Sigmoid colon (tissue), 7 donors: ENCODE data around the gene UVRAG. TPM values are rescaled to one million over a fixed set of nuclear protein-coding genes. Genes with fewer than 3 reads are reported as not detected.

Experiments used
- DNase-seq: peaks from one replicate; pipeline ENCODE4 v3.0.0-alpha.2; 2019
- H3K27ac ChIP-seq, 4 donors: fragments of 200-600 bp; sonication (generic); one replicate each; pipeline ENCODE4 v1.5.1; 2016 to 2019; ENCODE audit warnings: mild to moderate bottlenecking in 1 of 4
- H3K27me3 ChIP-seq, 3 donors: fragments of 200-600 bp; sonication (generic); one replicate each; pipeline ENCODE4 v1.5.1; 2019; ENCODE audit warnings: mild to moderate bottlenecking in 1 of 3
- H3K36me3 ChIP-seq, 4 donors: fragments of 200-600 bp; sonication (generic); one replicate each; pipeline ENCODE4 v1.5.1; 2016 to 2019
- H3K4me1 ChIP-seq, 4 donors: fragments of 200-600 bp; sonication (generic); one replicate each; pipeline ENCODE4 v1.5.1; 2017 to 2019
- H3K4me3 ChIP-seq, 4 donors: fragments of 200-600 bp; sonication (generic); one replicate each; pipeline ENCODE4 v1.5.1; 2017 to 2019; ENCODE audit warnings: mild to moderate bottlenecking in 2 of 4, moderate library complexity in 1 of 4
- H3K9me3 ChIP-seq, 4 donors: fragments of 200-600 bp in 3 of 4; sonication (generic) in 3 of 4; one replicate each; pipeline versions ENCODE4 v1.5.1 to v1.6.1; 2013 to 2019
- EP300 ChIP-seq, 4 donors: sonication (generic); formaldehyde crosslinking; IDR thresholded peaks; one replicate each; pipeline ENCODE4 v1.6.1; 2017; ENCODE audit warnings: antibody characterized with exemption in 4 of 4
- POLR2A ChIP-seq, 2 donors: fragments of 450-650 bp; IDR thresholded peaks; one replicate each; pipeline ENCODE4 v1.6.1; 2016; ENCODE audit warnings: antibody characterized with exemption in 2 of 2, mild to moderate bottlenecking in 2 of 2, moderate library complexity in 2 of 2
- POLR2AphosphoS5 ChIP-seq, 4 donors: sonication (generic); formaldehyde crosslinking; IDR thresholded peaks; one replicate each; pipeline ENCODE4 v1.6.1; 2017; ENCODE audit warnings: antibody characterized with exemption in 4 of 4
- WGBS, 2 donors: extraction: QIAGEN DNeasy Blood & Tissue Kit; methylation state at CpG; one replicate each; pipeline ENCODE4 v1.1.7; 2013; 5-methylcytosine and 5-hydroxymethylcytosine counted together
- intact Hi-C: fragments of 100-400 bp; cut with DNase I; formaldehyde crosslinking; loops from one replicate; pipeline ENCODE4 v1.15.1; 2023
- polyA plus RNA-seq, 3 donors: library from polyadenylated mRNA; stranded (reverse); fragments of 200-250 nt; gene quantifications; one replicate each; pipeline ENCODE4 v1.2.3, GENCODE V29; 2013
- total RNA-seq, 4 donors: library from RNA; depleted of rRNA; stranded (reverse); fragments of >200 nt; gene quantifications; one replicate each; pipeline ENCODE4 v1.1.0, GENCODE V29; 2016
- TF ChIP-seq, protein P1 (sequence below), 4 experiments: fragments of 450-650 bp in 3 of 4; fragments of 200-600 bp in 1 of 4; IDR thresholded peaks; one replicate each; pipeline ENCODE4 v1.5.1; 2016 to 2019; ENCODE audit warnings: antibody characterized with exemption in 4 of 4, mild to moderate bottlenecking in 3 of 4, moderate library complexity in 2 of 4
- donor health status: healthy with polysubstance abuse.
- donor health status: Bipolar disorder and iron deficiency.
- donor health status: healthy.

Gene UVRAG
- total and polyA plus RNA-seq, 7 donors, result 4.9 to 43.2 (median 29.3) TPM

DNA sequence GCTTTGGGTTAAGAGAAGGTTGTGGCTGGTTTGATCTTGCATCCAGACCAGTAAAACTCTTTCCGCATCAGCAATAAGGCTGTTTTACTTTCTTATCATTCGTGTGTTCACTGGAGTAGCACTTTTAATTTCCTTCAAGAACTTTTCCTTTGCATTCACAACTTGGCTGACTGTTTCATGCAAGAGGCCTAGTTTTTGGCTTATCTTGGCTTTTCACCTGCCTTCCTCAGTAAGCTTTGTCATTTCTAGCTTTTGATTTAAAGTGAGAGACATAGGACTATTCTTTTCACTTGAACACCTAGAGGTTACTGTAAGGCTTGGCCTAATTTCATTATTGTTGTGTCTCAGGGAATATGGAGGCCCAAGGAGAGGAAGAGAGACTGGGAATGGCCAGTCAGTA is 144.5 kb downstream of the UVRAG start:
- H3K4me3 ChIP-seq, result no peak overlapping the region
- no peak for DNase-seq
- H3K27me3 ChIP-seq, result no peaks in the 10 kb centered on the region
- TF ChIP-seq, protein P1, sequence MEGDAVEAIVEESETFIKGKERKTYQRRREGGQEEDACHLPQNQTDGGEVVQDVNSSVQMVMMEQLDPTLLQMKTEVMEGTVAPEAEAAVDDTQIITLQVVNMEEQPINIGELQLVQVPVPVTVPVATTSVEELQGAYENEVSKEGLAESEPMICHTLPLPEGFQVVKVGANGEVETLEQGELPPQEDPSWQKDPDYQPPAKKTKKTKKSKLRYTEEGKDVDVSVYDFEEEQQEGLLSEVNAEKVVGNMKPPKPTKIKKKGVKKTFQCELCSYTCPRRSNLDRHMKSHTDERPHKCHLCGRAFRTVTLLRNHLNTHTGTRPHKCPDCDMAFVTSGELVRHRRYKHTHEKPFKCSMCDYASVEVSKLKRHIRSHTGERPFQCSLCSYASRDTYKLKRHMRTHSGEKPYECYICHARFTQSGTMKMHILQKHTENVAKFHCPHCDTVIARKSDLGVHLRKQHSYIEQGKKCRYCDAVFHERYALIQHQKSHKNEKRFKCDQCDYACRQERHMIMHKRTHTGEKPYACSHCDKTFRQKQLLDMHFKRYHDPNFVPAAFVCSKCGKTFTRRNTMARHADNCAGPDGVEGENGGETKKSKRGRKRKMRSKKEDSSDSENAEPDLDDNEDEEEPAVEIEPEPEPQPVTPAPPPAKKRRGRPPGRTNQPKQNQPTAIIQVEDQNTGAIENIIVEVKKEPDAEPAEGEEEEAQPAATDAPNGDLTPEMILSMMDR (IDR thresholded peaks at IDR 0.05), result no peak
- H3K4me1 ChIP-seq, result peaks cover 0 to 12% (median 5%) of the 10 kb centered on the region in 4 donors
- no peaks in the 10 kb centered on the region for H3K9me3 ChIP-seq
- no peak overlapping the region for H3K27ac ChIP-seq
- intact Hi-C loops, result no loop called here
- peaks cover 0 to 5% (median 0%) of the 10 kb centered on the region in 4 donors for H3K36me3 ChIP-seq
- 75 to 93% methylated on average over 2 of the region's 2 CpGs for WGBS, 2 donors

DNA sequence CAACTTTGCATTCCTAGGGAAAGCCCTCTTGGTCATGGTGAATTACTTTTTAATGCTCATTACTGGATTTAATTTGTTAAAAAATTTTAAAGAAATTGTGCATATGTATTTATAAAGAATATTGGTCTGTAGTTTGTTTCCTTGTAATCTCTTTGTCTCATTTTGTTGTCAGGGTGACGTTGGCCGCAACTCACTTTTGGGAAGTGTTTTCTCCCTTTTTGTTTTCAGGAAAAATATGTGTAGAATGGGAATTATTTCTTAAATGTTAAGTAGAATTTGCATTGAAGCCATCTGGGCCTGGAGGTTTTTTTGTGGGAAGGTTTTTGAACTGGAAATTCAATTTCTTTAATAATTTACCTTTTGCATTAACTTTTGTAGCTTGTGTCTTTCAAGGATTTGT is 149.1 kb downstream of the UVRAG start:
- TF ChIP-seq POLR2A (IDR thresholded peaks at IDR 0.05) (no peak), POLR2AphosphoS5 (IDR thresholded peaks at IDR 0.05) (no peak), EP300 (IDR thresholded peaks at IDR 0.05) (no peak)
- TF ChIP-seq, protein P1 (IDR thresholded peaks at IDR 0.05), result no peak
- no peak overlapping the region for H3K27ac ChIP-seq

DNA sequence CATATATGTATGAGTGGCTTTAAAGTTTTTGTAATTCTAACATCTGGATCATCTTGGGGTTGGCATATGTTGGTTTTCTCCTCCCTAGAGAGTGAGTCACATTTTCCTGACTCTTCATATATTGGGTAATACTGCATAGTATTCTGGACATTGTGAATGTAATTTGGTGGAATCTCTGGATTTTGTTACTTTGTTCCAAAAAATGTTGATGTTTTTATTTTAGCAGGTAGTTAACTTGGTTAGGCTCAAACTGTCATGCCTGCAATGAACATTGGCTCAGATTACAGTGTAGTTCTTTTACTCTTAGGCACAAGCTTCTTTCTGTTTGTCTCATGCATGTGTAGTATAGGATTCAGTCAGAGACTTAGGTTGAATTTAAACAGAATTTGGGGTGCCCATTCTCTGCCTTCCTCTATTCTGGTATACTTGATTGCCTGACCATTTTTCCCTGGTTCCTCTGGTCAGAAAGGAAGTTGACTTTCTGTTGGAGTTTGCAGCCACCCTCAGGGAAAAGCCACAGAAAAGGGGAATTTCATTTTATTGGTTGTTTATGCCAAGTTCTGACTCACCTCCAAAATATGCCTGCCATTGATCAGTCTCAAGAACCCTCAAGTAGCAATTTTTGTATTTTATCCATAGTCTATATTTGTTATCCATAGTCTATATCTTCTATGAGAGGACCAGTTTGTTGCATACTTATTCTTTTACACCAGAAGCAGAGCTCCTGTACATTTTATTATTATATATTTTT is 151.7 kb downstream of the UVRAG start:
- H3K4me1 ChIP-seq, result peaks cover 0 to 26% (median 15%) of the 10 kb centered on the region in 4 donors
- no peaks in the 10 kb centered on the region for H3K9me3 ChIP-seq
- H3K27me3 ChIP-seq, result no peaks in the 10 kb centered on the region
- no peak overlapping the region for H3K4me3 ChIP-seq
- no peak overlapping the region for H3K27ac ChIP-seq
- TF ChIP-seq, protein P1 (IDR thresholded peaks at IDR 0.05), result no peak
- TF ChIP-seq POLR2AphosphoS5 (IDR thresholded peaks at IDR 0.05) (no peak), POLR2A (IDR thresholded peaks at IDR 0.05) (no peak), EP300 (IDR thresholded peaks at IDR 0.05) (no peak)
- intact Hi-C loops, result no loop called here
- no peak for DNase-seq
- peaks cover 0 to 3% (median 0%) of the 10 kb centered on the region in 4 donors for H3K36me3 ChIP-seq

More for the DNA sequence above, 149.1 kb downstream of the UVRAG start:
- DNase-seq, result no peak
- Histone ChIP-seq H3K4me3 (no peak overlapping the region), H3K4me1 (peaks cover 0 to 24% (median 13%) of the 10 kb centered on the region in 4 donors), H3K36me3 (peaks cover 0 to 5% (median 0%) of the 10 kb centered on the region in 4 donors), H3K27me3 (no peaks in the 10 kb centered on the region), H3K9me3 (no peaks in the 10 kb centered on the region)
- intact Hi-C loops, result no loop called here
- WGBS, 2 donors, result 96 to 99% methylated on average over 2 of the region's 2 CpGs

DNA sequence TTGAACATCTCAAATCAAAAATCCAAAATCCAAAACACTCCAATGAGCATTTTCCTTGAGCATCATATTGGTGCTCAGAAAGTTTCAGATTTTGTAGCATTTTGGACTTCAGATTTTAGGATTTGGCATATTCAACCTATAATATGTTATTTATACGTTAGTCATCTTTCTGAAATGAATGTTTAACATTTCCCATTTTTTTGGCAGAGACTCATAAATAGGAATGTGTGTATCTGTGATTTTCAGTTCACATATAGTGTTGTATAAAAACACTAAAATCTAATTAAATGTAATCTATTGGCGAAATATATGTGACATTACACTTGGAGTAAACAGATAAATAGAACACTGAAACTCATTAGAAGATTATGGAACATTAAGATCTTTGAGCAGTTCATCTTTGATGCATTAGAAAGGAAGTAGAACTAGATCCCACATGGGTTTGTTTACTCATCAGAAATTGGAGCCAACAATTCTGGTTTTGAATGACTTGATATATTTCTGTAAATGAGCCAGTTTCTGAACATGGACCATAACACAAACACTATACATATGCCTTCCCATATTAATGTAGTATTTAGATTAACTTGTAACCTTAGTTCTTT is 153.1 kb downstream of the UVRAG start:
- DNase-seq, result no peak
- no peak overlapping the region for H3K4me3 ChIP-seq
- no peak overlapping the region for H3K27ac ChIP-seq
- intact Hi-C loops, result no loop called here
- H3K9me3 ChIP-seq, result no peaks in the 10 kb centered on the region
- no peaks in the 10 kb centered on the region for H3K36me3 ChIP-seq
- 82 to 96% methylated on average over 2 of the region's 2 CpGs for WGBS, 2 donors
- H3K4me1 ChIP-seq, result peaks cover 0 to 26% (median 15%) of the 10 kb centered on the region in 4 donors
- TF ChIP-seq POLR2A (IDR thresholded peaks at IDR 0.05), result no peak
- TF ChIP-seq EP300 (IDR thresholded peaks at IDR 0.05), result no peak
- TF ChIP-seq POLR2AphosphoS5 (IDR thresholded peaks at IDR 0.05), result no peak
- TF ChIP-seq, protein P1 (IDR thresholded peaks at IDR 0.05), result no peak
- H3K27me3 ChIP-seq, result no peaks in the 10 kb centered on the region
